Effector memory CD4-positive, alpha-beta T cell (primary cell): Measurements from ENCODE around the gene BLOC1S1.
"Not testable (repeated sequence)": the region's sequence is repeated elsewhere in the genome, so short reads cannot be mapped to it uniquely, and the experiment has no call there.

ENCODE experiments used
- DNase-seq, 3 donors: peaks; one replicate each; pipeline ENCODE4 v3.0.0-alpha.2; 2020
- H3K27ac ChIP-seq: 2 replicates; pipeline ENCODE4 v1.7.0; 2013; ENCODE audit warnings: mild to moderate bottlenecking, low read length, moderate library complexity; ENCODE audit not compliant: insufficient read depth, poor library complexity, severe bottlenecking
- H3K27me3 ChIP-seq: replicated peaks from 2 replicates; pipeline ENCODE4 v1.7.0; 2013; ENCODE audit warnings: mild to moderate bottlenecking, low read length; ENCODE audit not compliant: insufficient read depth, control insufficient read depth, poor library complexity, severe bottlenecking
- H3K36me3 ChIP-seq: 2 replicates; pipeline ENCODE4 v1.7.0; 2013; ENCODE audit warnings: mild to moderate bottlenecking, low read length, moderate library complexity; ENCODE audit not compliant: control insufficient read depth, insufficient read depth
- H3K4me1 ChIP-seq: 2 replicates; pipeline ENCODE4 v1.7.0; 2013; ENCODE audit warnings: low read length, mild to moderate bottlenecking; ENCODE audit not compliant: control insufficient read depth, insufficient read depth, poor library complexity, severe bottlenecking
- H3K4me3 ChIP-seq: 2 replicates; pipeline ENCODE4 v1.7.0; 2013; ENCODE audit warnings: low read length, low read depth, mild to moderate bottlenecking; ENCODE audit not compliant: insufficient read depth, poor library complexity, severe bottlenecking
- H3K9me3 ChIP-seq: 2 replicates; pipeline ENCODE4 v1.7.0; 2013; ENCODE audit warnings: mild to moderate bottlenecking, low read length, moderate library complexity; ENCODE audit not compliant: control insufficient read depth

Gene BLOC1S1

GRCh38 chr12:55744340-55745030 lies 28.6 kb downstream of the BLOC1S1 start:
- H3K4me1 ChIP-seq: peaks cover 10% of the 10 kb centered on the region
- peak overlapping the region; percentile 47 for H3K27ac ChIP-seq
- H3K4me3 ChIP-seq: peak overlapping the region; percentile 70
- no peaks in the 10 kb centered on the region for H3K9me3 ChIP-seq
- DNase-seq: no peak
- no peaks in the 10 kb centered on the region for H3K27me3 ChIP-seq
- peaks cover 1% of the 10 kb centered on the region for H3K36me3 ChIP-seq

- no peak overlapping the region for H3K27ac ChIP-seq
- H3K9me3 ChIP-seq: no peaks in the 10 kb centered on the region
- H3K36me3 ChIP-seq: peaks cover 6% of the 10 kb centered on the region
- H3K27me3 ChIP-seq: no peaks in the 10 kb centered on the region
- no peak for DNase-seq
- no peak overlapping the region for H3K4me3 ChIP-seq
- peaks cover 10% of the 10 kb centered on the region for H3K4me1 ChIP-seq
These were observed 29.7 kb downstream of the BLOC1S1 start for GRCh38 chr12:55745361-55746173.

GRCh38 chr12:55746174-55746912 lies 30.5 kb downstream of the BLOC1S1 start:
- Histone ChIP-seq H3K4me3 (no peak overlapping the region), H3K9me3 (no peaks in the 10 kb centered on the region), H3K27ac (no peak overlapping the region), H3K4me1 (peaks cover 10% of the 10 kb centered on the region), H3K36me3 (peaks cover 14% of the 10 kb centered on the region), H3K27me3 (no peaks in the 10 kb centered on the region)
- no peak for DNase-seq

GRCh38 chr12:55746913-55747231 lies 31.0 kb downstream of the BLOC1S1 start:
- Histone ChIP-seq H3K27me3 (no peaks in the 10 kb centered on the region), H3K27ac (no peak overlapping the region), H3K4me3 (no peak overlapping the region), H3K36me3 (peaks cover 19% of the 10 kb centered on the region), H3K9me3 (no peaks in the 10 kb centered on the region), H3K4me1 (peaks cover 10% of the 10 kb centered on the region)
- DNase-seq: no peak

- Histone ChIP-seq H3K4me3 (no peak overlapping the region), H3K4me1 (peaks cover 6% of the 10 kb centered on the region), H3K27me3 (no peaks in the 10 kb centered on the region), H3K27ac (no peak overlapping the region), H3K36me3 (peaks cover 31% of the 10 kb centered on the region), H3K9me3 (no peaks in the 10 kb centered on the region)
- no peak for DNase-seq
These were observed 32.6 kb downstream of the BLOC1S1 start for GRCh38 chr12:55748230-55748993.

- Histone ChIP-seq H3K9me3 (no peaks in the 10 kb centered on the region), H3K27ac (no peak overlapping the region), H3K36me3 (peaks cover 67% of the 10 kb centered on the region), H3K4me3 (no peak overlapping the region), H3K27me3 (no peaks in the 10 kb centered on the region), H3K4me1 (no peaks in the 10 kb centered on the region)
- no peak for DNase-seq
These were observed 39.4 kb downstream of the BLOC1S1 start for GRCh38 chr12:55755246-55755645.

- Histone ChIP-seq H3K4me3 (no peak overlapping the region), H3K4me1 (no peaks in the 10 kb centered on the region), H3K9me3 (no peaks in the 10 kb centered on the region), H3K27ac (no peak overlapping the region), H3K27me3 (no peaks in the 10 kb centered on the region), H3K36me3 (peaks cover 46% of the 10 kb centered on the region)
- no peak for DNase-seq
These were observed 41.9 kb downstream of the BLOC1S1 start for GRCh38 chr12:55757701-55758100.

GRCh38 chr12:55758575-55758974 lies 42.7 kb downstream of the BLOC1S1 start:
- not testable (repeated sequence) for H3K4me1 ChIP-seq, H3K9me3 ChIP-seq, H3K4me3 ChIP-seq, H3K27me3 ChIP-seq, H3K27ac ChIP-seq, DNase-seq
- peaks cover 43% of the 10 kb centered on the region for H3K36me3 ChIP-seq

GRCh38 chr12:55760663-55761062 lies 44.8 kb downstream of the BLOC1S1 start:
- no peaks in the 10 kb centered on the region for H3K27me3 ChIP-seq
- no peak overlapping the region for H3K27ac ChIP-seq
- H3K36me3 ChIP-seq: peaks cover 45% of the 10 kb centered on the region
- DNase-seq: no peak
- no peaks in the 10 kb centered on the region for H3K4me1 ChIP-seq
- no peak overlapping the region for H3K4me3 ChIP-seq
- H3K9me3 ChIP-seq: no peaks in the 10 kb centered on the region
